Measurements from ENCODE around the gene SGCA. TPM values are rescaled to one million over a fixed set of nuclear protein-coding genes. Genes with fewer than 3 reads are reported as not detected.
A peak's percentile ranks its signal among the peaks of the same experiment; 100 is the strongest.

SGCA gene
- total and polyA plus RNA-seq, 9 of the 15 experiments (the other 6 are each of a cell fraction or from before 2014, with no cell fraction given): not detected

DNA sequence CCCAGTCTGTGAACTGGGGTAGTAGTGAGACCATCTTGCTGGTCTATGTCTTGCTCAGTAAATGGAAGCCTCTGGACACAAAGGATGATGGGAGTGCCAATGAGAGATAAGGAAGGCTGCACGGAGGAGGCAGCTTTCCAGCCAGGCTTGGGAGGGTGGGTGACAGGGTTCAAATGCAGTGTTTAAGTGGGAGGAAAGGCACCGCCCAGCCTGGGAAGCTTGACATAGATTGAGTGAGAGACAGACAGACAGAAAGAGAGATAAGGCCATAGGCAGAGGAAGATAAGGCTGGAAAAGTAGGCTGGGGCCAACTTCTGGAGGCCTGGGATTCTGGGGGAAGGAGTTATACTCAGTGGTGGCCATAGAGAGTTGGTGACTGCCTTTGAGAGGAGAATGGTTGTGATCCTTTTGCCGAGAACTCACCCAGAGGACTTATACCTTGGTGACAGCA lies 42.8 kb downstream of the SGCA start (continued):
- TF ChIP-seq NFRKB (IDR thresholded peaks at IDR 0.05; ENCODE audit: low read depth) (no peak), ZNF408 (CRISPR knock-in tag; IDR thresholded peaks at IDR 0.05; ENCODE audit: low read depth) (no peak), MYBL2 (IDR thresholded peaks at IDR 0.05; ENCODE audit: low read depth) (no peak), MYBL2 (CRISPR knock-in tag; IDR thresholded peaks at IDR 0.05; ENCODE audit: borderline replicate concordance) (no peak), DDX20 (tag; IDR thresholded peaks at IDR 0.05; ENCODE audit: low read depth) (no peak), GATA2 (CRISPR knock-in tag; IDR thresholded peaks at IDR 0.05) (peak; percentile 98), HMGN3 (IDR thresholded peaks at IDR 0.05; ENCODE audit: borderline replicate concordance, extremely low read depth, insufficient read length, low read depth, low read length) (no peak), ZKSCAN3 (CRISPR knock-in tag; IDR thresholded peaks at IDR 0.05) (no peak), FUS (optimal IDR thresholded peaks at IDR 0.05; ENCODE audit: low read depth, low read length) (no peak), TAF7 (tag; IDR thresholded peaks at IDR 0.05) (no peak), GTF2E2 (tag; IDR thresholded peaks at IDR 0.05) (no peak), NELFE (IDR thresholded peaks at IDR 0.05; ENCODE audit: insufficient read depth, insufficient read length) (no peak), BACH1 (tag; IDR thresholded peaks at IDR 0.05) (no peak), SAFB2 (IDR thresholded peaks at IDR 0.05; ENCODE audit: borderline replicate concordance, low read depth, low read length, severe bottlenecking) (no peak), SMARCA4 (IDR thresholded peaks at IDR 0.05) (peak; percentile 99)
- TF ChIP-seq, protein P1, sequence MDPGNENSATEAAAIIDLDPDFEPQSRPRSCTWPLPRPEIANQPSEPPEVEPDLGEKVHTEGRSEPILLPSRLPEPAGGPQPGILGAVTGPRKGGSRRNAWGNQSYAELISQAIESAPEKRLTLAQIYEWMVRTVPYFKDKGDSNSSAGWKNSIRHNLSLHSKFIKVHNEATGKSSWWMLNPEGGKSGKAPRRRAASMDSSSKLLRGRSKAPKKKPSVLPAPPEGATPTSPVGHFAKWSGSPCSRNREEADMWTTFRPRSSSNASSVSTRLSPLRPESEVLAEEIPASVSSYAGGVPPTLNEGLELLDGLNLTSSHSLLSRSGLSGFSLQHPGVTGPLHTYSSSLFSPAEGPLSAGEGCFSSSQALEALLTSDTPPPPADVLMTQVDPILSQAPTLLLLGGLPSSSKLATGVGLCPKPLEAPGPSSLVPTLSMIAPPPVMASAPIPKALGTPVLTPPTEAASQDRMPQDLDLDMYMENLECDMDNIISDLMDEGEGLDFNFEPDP (CRISPR knock-in tag; IDR thresholded peaks at IDR 0.05): no peak
- TF ChIP-seq, protein P2, sequence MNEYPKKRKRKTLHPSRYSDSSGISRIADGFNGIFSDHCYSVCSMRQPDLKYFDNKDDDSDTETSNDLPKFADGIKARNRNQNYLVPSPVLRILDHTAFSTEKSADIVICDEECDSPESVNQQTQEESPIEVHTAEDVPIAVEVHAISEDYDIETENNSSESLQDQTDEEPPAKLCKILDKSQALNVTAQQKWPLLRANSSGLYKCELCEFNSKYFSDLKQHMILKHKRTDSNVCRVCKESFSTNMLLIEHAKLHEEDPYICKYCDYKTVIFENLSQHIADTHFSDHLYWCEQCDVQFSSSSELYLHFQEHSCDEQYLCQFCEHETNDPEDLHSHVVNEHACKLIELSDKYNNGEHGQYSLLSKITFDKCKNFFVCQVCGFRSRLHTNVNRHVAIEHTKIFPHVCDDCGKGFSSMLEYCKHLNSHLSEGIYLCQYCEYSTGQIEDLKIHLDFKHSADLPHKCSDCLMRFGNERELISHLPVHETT (CRISPR knock-in tag; conservative IDR thresholded peaks at IDR 0.05 in 1 of 2, IDR thresholded peaks at IDR 0.05 in 1 of 2): peak in 1 of 2 experiments; percentile 70; a peak in 1 of 4 replicates
- TF ChIP-seq, protein P3, sequence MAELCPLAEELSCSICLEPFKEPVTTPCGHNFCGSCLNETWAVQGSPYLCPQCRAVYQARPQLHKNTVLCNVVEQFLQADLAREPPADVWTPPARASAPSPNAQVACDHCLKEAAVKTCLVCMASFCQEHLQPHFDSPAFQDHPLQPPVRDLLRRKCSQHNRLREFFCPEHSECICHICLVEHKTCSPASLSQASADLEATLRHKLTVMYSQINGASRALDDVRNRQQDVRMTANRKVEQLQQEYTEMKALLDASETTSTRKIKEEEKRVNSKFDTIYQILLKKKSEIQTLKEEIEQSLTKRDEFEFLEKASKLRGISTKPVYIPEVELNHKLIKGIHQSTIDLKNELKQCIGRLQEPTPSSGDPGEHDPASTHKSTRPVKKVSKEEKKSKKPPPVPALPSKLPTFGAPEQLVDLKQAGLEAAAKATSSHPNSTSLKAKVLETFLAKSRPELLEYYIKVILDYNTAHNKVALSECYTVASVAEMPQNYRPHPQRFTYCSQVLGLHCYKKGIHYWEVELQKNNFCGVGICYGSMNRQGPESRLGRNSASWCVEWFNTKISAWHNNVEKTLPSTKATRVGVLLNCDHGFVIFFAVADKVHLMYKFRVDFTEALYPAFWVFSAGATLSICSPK (IDR thresholded peaks at IDR 0.05; ENCODE audit: borderline replicate concordance): no peak
- TF ChIP-seq, protein P4, sequence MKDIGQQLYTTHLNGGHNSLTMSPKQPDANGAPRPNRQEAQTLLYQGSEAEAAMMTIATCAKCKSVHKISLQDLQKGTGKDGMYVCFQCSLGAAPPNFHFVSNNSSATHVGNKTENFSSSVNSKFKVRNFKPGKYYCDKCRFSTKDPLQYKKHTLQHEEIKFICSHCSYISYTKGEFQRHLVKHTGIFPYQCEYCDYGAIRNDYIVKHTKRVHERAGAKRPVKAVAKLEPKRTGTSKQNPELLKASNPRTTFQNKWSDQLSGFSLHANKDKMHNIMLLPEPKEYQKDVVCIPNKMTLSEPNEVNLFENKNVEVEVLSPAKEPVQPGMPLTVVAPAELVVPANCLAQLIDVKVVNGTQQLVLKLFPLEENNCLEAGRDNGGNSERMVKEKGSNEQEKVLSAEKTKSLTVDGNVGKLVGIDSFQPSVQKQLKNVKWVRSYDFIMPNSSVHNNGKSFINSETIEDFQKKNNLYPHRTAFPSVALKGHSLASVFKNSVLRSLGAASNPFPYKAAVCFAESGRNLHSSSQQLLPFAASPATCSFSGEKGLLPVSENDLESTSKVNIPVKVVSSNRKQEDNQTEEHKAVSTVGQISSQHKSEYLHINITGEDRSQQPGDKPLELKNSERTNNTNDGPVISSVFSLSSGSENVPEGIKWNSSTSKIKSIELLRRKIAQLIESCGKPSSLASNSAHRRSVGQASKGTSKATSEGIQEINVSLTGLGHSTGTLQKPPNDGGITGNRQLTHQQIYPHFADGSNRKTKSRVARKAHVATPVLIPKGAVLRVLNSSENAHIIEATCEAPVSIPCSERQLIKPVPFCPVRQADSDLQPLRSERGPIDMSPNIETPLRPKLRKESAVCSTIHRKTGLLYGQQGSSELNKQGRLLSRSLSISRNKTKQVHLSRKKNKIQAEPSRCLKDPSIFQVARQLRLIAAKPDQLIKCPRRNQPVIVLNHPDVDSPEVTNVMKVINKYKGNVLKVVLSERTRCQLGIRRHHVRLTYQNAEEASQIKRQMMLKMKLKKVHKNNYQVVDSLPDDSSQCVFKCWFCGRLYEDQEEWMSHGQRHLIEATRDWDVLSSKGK (CRISPR knock-in tag; IDR thresholded peaks at IDR 0.05): no peak
